ENCODE data around the gene TRERF1. TPM values are rescaled to one million over a fixed set of nuclear protein-coding genes. Genes with fewer than 3 reads are reported as not detected.
A peak's percentile ranks its signal among the peaks of the same experiment; 100 is the strongest.

Gene TRERF1
- total and polyA plus RNA-seq, 2 of the 4 experiments (the other 2 are of a cell fraction), result 6.3 to 9.9 TPM

GRCh38 chr6:42440778-42441696 lies 10.7 kb downstream of the TRERF1 start:
- CTCF ChIA-PET, result interaction anchor here (0.6 to 1.5 kb wide), 2 partner anchors 107 to 138 kb away, joined by 4 to 7 read pairs; no protein-coding TSS in a partner anchor
- peak overlapping the region; percentile 2; the same call in 1 of the 2 replicates for H3K4me3 ChIP-seq (ENCODE audit: insufficient read depth, low read depth, low read length)

More at GRCh38 chr6:42440778-42441696, 10.7 kb downstream of the TRERF1 start:
- peaks cover 48% of the 10 kb centered on the region for H4K20me1 ChIP-seq (ENCODE audit: insufficient read depth, low read length)
- peak overlapping the region; percentile 82 for H2BK120ac ChIP-seq (ENCODE audit: low read depth, low read length)
- H3K27ac ChIP-seq (ENCODE audit: insufficient read depth, low read length), result peak overlapping the region; percentile 81
- H4K91ac ChIP-seq (ENCODE audit: insufficient read depth, low read depth, low read length), result peak overlapping the region; percentile 30; the same call in 1 of the 2 replicates
- peak overlapping the region; percentile 49 for H3K18ac ChIP-seq (ENCODE audit: low read depth, low read length)
- H3K56ac ChIP-seq (ENCODE audit: extremely low read depth, insufficient read depth, low read length), result peak overlapping the region; percentile 54; the same call in 1 of the 2 replicates
- WGBS, 2 experiments (ENCODE audit: extremely low coverage in 2 of 2, insufficient read length in 1 of 2), result 20% methylated on average over 5 of the region's 12 CpGs; no CpG with 5 or more reads in 1 of the 2 experiments
- DNase-seq, result peak; percentile 81
- peak overlapping the region; percentile 95 for H3K14ac ChIP-seq (replicated peaks; ENCODE audit: low read depth, low read length)
- 0 out of 3 replicates have a peak overlapping the region, but pooled peaks have one; percentile 76 for H2BK15ac ChIP-seq (ENCODE audit: low read depth, low read length)
- H4K5ac ChIP-seq (ENCODE audit: low read depth, low read length), result peak overlapping the region; percentile 57
- H2AFZ ChIP-seq (replicated peaks; ENCODE audit: low read length, poor library complexity), result no peak overlapping the region
- peak overlapping the region; percentile 86 for H3K4me2 ChIP-seq (ENCODE audit: low read depth, low read length)
- no peaks in the 10 kb centered on the region for H3K9me3 ChIP-seq (ENCODE audit: control insufficient read depth, insufficient read depth, low read length)
- H3K4ac ChIP-seq (ENCODE audit: low read depth, low read length), result peak overlapping the region; percentile 78
- POLR2A ChIA-PET (ENCODE audit: unreplicated experiment), result interaction anchor here (0.5 to 1.0 kb wide), 2 partner anchors 13 to 87 kb away, joined by 4 read pairs; no protein-coding TSS in a partner anchor
- H3K23ac ChIP-seq (ENCODE audit: low read depth, low read length), result peak overlapping the region; percentile 79
- H3K27me3 ChIP-seq (ENCODE audit: control insufficient read depth, insufficient read depth, low read length), result no peaks in the 10 kb centered on the region
- peak overlapping the region; percentile 84; the same call in 1 of the 2 replicates for H2AK5ac ChIP-seq (ENCODE audit: low read depth, low read length)
- peaks cover 48 to 82% of the 10 kb centered on the region in 2 experiments for H3K79me1 ChIP-seq (ENCODE audit: low read depth in 1 of 2, low read length in 2 of 2)
- H3K4me1 ChIP-seq (ENCODE audit: control insufficient read depth, insufficient read depth, low read length), result peaks cover 44% of the 10 kb centered on the region
- H3K36me3 ChIP-seq (ENCODE audit: control insufficient read depth, insufficient read depth, low read length), result no peaks in the 10 kb centered on the region
- BruUV-seq (replicated peaks), result no TSS peak
- intact Hi-C loops (cut with micrococcal nuclease) (loop anchor here (10.0 kb wide), 1 partner anchor 86 kb away; no protein-coding TSS in a partner anchor), in situ Hi-C loops (cut with MboI; ENCODE audit: low sequenced_read_pairs) (no loop called here), dilution Hi-C loops (cut with HindIII; ENCODE audit: low sequenced_read_pairs, unreplicated experiment) (no loop called here)
- 0 out of 2 replicates have a peak overlapping the region, but pooled peaks have one; percentile 14 for H2BK20ac ChIP-seq (ENCODE audit: low read depth, low read length)
- no peak overlapping the region for H2AK9ac ChIP-seq (replicated peaks; ENCODE audit: low read depth, low read length, poor library complexity)
- peak overlapping the region; percentile 87 for H2BK5ac ChIP-seq (ENCODE audit: low read depth, low read length, poor library complexity, severe bottlenecking)
- peak overlapping the region; percentile 70 for H3K9ac ChIP-seq (ENCODE audit: low read depth, low read length)
- H4K8ac ChIP-seq (ENCODE audit: low read depth in 2 of 2, low read length in 2 of 2), result peak overlapping the region; percentile 28 to 84; a peak in 3 of 4 replicates
- TF ChIP-seq MAZ (IDR thresholded peaks at IDR 0.05; ENCODE audit: borderline replicate concordance, low read depth, low read length) (peak; percentile 86; the same call in 1 of the 2 replicates), NFE2L2 (IDR thresholded peaks at IDR 0.05; ENCODE audit: low read depth, low read length) (no peak)
- ATAC-seq (ENCODE audit: low read depth), result peak; percentile 66
- H3K9me1 ChIP-seq (ENCODE audit: insufficient read depth, low read length), result peaks cover 40% of the 10 kb centered on the region

Data from IMR-90 (cell line).